ENCODE data around the gene ACSL5. TPM values are rescaled to one million over a fixed set of nuclear protein-coding genes. Genes with fewer than 3 reads are reported as not detected.
"Not testable (repeated sequence)": the region's sequence is repeated elsewhere in the genome, so short reads cannot be mapped to it uniquely, and the experiment has no call there.

ACSL5 gene
- polyA plus RNA-seq, 1 of the 3 experiments (the other 2 are of a cell fraction): 0.08 TPM

- Histone ChIP-seq H4K20me1 (ENCODE audit: insufficient read depth) (no peaks in the 10 kb centered on the region), H3K9me2 (no peaks in the 10 kb centered on the region), H3K9ac (no peak overlapping the region), H3K27ac (ENCODE audit: low read depth in 2 of 2, low read length in 1 of 2) (no peak overlapping the region), H3F3A (replicated peaks; ENCODE audit: insufficient read depth) (no peaks in the 10 kb centered on the region), H3K4me1 (ENCODE audit: control insufficient read depth in 1 of 2, insufficient read depth in 2 of 2, low read depth in 1 of 2, low read length in 1 of 2) (no peaks in the 10 kb centered on the region), H3K9me3 (no peaks in the 10 kb centered on the region), H3K36me3 (replicated peaks in 1 of 2; ENCODE audit: control insufficient read depth in 1 of 2, insufficient read depth in 2 of 2, low read length in 1 of 2) (no peaks in the 10 kb centered on the region), H3K4me3 (ENCODE audit: low read depth in 2 of 2, low read length in 1 of 2) (no peak overlapping the region), H3K4me2 (no peak overlapping the region), H3K27me3 (ENCODE audit: insufficient read depth) (no peaks in the 10 kb centered on the region), H2AFZ (ENCODE audit: low read depth) (peak overlapping the region; percentile 72; the same call in 1 of the 2 replicates), H3K79me2 (ENCODE audit: insufficient read depth) (no peaks in the 10 kb centered on the region)
- no peak for TF ChIP-seq GABPA (IDR thresholded peaks at IDR 0.05; ENCODE audit: low read depth)
- TF ChIP-seq YY1 (IDR thresholded peaks at IDR 0.05; ENCODE audit: low read depth): no peak
- no peak for TF ChIP-seq EP300 (IDR thresholded peaks at IDR 0.05; ENCODE audit: borderline replicate concordance in 1 of 2, low read depth in 1 of 2, low read length in 1 of 2)
- no peak for TF ChIP-seq MAX (IDR thresholded peaks at IDR 0.05; ENCODE audit: low read depth)
- no peak for TF ChIP-seq IRF3 (IDR thresholded peaks at IDR 0.05; ENCODE audit: low read depth, low read length)
- no peak for TF ChIP-seq PBX3 (IDR thresholded peaks at IDR 0.05)
- no peak for TF ChIP-seq NRF1 (IDR thresholded peaks at IDR 0.05; ENCODE audit: low read depth, low read length)
- TF ChIP-seq USF1 (IDR thresholded peaks at IDR 0.05; ENCODE audit: borderline replicate concordance, low read depth): no peak
- TF ChIP-seq NFIC (IDR thresholded peaks at IDR 0.05; ENCODE audit: borderline replicate concordance): no peak
- TF ChIP-seq EZH2phosphoT487 (IDR thresholded peaks at IDR 0.05; ENCODE audit: borderline replicate concordance, low read depth): no peak
- WGBS (ENCODE audit: low lambda C conversion rate): 63% methylated on average over 8 of the region's 11 CpGs
- POLR2A ChIA-PET: no interaction called here
- CTCF ChIA-PET: interaction anchor here (1.3 kb wide), 1 partner anchor 59 kb away, joined by 4 read pairs; no protein-coding TSS in a partner anchor
- no peak for DNase-seq
These were observed 2.5 kb downstream of the ACSL5 start for GRCh38 chr10:112376396-112376790.

- H3K4me1 ChIP-seq (ENCODE audit: control insufficient read depth in 1 of 2, insufficient read depth in 2 of 2, low read depth in 1 of 2, low read length in 1 of 2); H3K79me2 ChIP-seq (ENCODE audit: insufficient read depth); H3K9me2 ChIP-seq; DNase-seq; H3K4me2 ChIP-seq; H3K27me3 ChIP-seq (ENCODE audit: insufficient read depth); POLR2A ChIA-PET; H3K36me3 ChIP-seq (replicated peaks in 1 of 2; ENCODE audit: control insufficient read depth in 1 of 2, insufficient read depth in 2 of 2, low read length in 1 of 2); H3F3A ChIP-seq (replicated peaks; ENCODE audit: insufficient read depth); H4K20me1 ChIP-seq (ENCODE audit: insufficient read depth); H3K9ac ChIP-seq; H3K27ac ChIP-seq (ENCODE audit: low read depth in 2 of 2, low read length in 1 of 2); H3K9me3 ChIP-seq; H3K4me3 ChIP-seq (ENCODE audit: low read depth in 2 of 2, low read length in 1 of 2); H2AFZ ChIP-seq (ENCODE audit: low read depth): not testable (repeated sequence)
- 91% methylated on average over 9 of the region's 9 CpGs for WGBS (ENCODE audit: low lambda C conversion rate)
- CTCF ChIA-PET: interaction anchor here (1.3 kb wide), 1 partner anchor 58 kb away, joined by 4 read pairs; no protein-coding TSS in a partner anchor
These were observed 3.2 kb downstream of the ACSL5 start for GRCh38 chr10:112377116-112377515.
